DND-41 (cell line): Measurements from ENCODE around the gene ZNF468.
"Not testable (repeated sequence)": the region's sequence is repeated elsewhere in the genome, so short reads cannot be mapped to it uniquely, and the experiment has no call there.

Source experiments
- EZH2 ChIP-seq: IDR thresholded peaks from 3 replicates; pipeline ENCODE4 v1.6.1; 2012; ENCODE audit warnings: borderline replicate concordance, low read depth, mild to moderate bottlenecking, moderate library complexity, low read length, inconsistent platforms; ENCODE audit not compliant: severe bottlenecking
- TF ChIP-seq, protein P1 (sequence below): IDR thresholded peaks from 2 replicates; pipeline ENCODE4 v1.5.1; 2012; ENCODE audit warnings: borderline replicate concordance, low read length, moderate library complexity, mild to moderate bottlenecking; ENCODE audit not compliant: poor library complexity, severe bottlenecking; ENCODE audit errors: extremely low read depth

GRCh38 chr19:52821204-52821960, 36.0 kb downstream of the ZNF468 start, which contains the start of gene ZNF28:
- TF ChIP-seq, protein P1, sequence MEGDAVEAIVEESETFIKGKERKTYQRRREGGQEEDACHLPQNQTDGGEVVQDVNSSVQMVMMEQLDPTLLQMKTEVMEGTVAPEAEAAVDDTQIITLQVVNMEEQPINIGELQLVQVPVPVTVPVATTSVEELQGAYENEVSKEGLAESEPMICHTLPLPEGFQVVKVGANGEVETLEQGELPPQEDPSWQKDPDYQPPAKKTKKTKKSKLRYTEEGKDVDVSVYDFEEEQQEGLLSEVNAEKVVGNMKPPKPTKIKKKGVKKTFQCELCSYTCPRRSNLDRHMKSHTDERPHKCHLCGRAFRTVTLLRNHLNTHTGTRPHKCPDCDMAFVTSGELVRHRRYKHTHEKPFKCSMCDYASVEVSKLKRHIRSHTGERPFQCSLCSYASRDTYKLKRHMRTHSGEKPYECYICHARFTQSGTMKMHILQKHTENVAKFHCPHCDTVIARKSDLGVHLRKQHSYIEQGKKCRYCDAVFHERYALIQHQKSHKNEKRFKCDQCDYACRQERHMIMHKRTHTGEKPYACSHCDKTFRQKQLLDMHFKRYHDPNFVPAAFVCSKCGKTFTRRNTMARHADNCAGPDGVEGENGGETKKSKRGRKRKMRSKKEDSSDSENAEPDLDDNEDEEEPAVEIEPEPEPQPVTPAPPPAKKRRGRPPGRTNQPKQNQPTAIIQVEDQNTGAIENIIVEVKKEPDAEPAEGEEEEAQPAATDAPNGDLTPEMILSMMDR = not testable (repeated sequence)
- TF ChIP-seq EZH2 = not testable (repeated sequence)
